NCI-H524 treated with DMSO at 0.1 percent for 48 hours (cell line): ENCODE measurements around the gene RIC3.

Experiments
- DNase-seq: peaks from one replicate; lab custom pipeline; 2025; lab: John Stamatoyannopoulos, UW

Gene RIC3

DNA sequence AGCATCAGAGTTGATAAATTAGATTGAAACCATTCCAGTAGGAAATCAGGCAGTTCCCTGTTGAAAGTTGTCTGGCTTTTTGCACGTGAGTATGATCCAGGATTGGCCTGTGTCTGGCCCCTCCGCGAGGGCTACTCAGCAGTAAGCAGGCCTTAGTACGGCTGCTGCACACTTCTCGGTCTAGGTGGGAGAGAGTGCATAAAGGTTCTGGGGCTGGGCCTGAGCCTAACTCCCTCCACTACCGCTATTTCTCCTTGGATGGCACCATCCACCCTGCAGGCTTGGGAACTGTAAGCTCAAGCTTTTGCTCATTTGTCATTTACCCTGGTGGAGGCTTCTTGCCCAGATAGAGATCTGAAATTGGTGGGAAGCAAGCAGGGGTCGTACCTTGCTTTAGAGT, 65.9 kb downstream of the RIC3 start:
- no peak for DNase-seq

DNA sequence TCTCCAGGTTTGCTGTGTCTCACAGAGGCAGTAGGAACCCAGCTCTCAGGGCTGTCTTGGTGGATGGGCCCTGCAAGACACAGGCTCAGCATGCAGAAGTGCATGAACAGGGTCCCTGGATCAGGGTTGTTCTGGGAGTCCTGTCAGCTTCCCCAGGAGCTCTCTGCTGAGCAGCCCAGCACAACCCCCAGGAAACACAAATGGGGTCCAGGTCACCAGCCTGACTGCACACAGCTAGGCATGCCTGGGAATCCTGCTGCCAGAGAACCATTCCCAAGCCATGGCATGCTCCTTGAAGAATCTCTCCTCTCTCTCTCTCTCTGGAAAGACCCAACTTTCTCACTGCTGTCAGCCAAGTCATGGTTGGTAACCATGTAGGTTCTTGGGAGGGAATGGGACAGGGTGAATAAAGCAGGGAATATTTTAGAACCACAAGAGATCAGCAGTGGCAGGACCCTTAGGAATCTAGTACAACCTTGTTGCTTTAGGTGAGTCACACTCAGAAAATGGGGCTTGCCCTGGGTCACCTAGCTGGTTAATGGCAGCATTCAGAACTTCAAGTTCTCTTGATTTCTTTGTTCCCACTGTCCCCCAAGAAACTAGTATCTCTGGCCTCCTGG, 66.4 kb downstream of the RIC3 start:
- DNase-seq = no peak

DNA sequence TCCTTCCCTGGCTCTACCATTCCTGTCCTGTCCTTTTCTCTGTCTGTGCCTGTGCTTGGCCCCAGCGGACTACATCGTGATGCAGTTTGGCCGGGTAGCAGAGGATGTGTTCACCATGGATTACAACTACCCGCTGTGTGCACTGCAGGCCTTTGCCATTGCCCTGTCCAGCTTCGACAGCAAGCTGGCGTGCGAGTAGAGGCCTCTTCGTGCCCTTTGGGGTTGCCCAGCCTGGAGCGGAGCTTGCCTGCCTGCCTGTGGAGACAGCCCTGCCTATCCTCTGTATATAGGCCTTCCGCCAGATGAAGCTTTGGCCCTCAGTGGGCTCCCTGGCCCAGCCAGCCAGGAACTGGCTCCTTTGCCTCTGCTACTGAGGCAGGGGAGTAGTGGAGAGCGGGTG, 67.4 kb downstream of the RIC3 start:
- DNase-seq = no peak

DNA sequence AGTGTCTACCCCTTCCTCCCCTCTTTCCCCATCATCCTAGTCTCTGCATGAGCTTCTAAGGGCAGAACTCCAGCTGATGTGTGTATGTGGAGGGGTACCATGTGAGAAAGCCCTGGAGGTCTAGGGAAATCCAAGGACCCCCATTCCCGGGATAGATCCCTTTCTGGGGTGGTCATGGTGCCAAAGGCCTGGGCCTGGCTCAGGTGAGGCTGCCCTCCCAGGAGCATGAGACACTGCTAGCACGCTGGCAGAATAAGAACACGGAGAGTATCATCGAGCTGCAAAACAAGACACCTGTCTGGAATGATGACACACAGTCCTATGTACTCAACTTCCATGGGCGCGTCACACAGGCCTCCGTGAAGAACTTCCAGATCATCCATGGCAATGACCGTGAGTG, 68.2 kb downstream of the RIC3 start:
- DNase-seq = no peak

DNA sequence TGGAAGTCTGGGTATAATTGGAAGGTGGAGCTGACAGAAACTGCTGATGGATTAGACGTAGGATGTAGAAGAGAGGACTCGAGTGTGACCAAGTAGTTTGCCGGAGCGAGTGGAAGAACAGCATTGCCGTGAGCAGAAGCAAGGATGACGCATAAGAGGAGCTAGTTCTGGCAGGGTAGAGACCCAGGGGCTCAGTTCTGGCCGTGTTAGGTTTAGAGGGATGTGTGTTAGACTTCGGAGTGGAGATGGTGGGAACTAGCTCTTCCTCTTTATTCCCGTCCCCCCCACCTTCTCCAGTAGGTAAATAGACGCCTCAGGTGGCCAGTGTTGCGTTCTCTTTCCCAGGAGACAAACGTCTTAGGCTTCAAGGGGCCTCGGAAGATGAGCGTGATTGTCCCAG, 68.7 kb downstream of the RIC3 start:
- DNase-seq = no peak

DNA sequence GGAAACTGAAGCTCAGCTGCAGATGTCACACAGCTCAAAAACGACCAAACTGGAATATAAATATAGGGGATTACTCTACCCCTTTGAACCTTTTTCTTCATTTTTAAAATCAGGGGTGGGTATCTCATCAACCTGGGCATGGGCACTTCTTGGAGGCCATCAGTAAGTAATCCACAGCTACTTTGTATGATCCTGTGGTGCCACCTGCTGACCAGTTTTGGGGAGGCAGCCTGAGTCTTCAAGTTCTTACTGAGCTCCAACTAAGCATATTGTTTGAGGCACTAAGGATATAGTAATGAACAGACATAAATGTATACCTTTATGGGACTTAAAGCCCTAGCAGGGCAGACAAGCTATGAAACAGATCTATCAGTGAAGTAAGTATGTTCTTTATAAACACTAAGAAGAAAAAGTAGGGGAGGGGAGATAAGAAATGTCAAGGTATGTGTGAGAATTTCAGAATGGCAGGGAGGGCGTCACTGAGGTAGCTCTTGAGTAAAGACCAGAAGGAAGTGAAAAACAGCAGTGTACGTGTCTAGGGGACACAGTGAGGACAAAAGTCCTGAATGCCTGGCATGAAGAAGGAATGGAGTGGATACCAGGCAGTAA, 69.4 kb downstream of the RIC3 start:
- DNase-seq = no peak

DNA sequence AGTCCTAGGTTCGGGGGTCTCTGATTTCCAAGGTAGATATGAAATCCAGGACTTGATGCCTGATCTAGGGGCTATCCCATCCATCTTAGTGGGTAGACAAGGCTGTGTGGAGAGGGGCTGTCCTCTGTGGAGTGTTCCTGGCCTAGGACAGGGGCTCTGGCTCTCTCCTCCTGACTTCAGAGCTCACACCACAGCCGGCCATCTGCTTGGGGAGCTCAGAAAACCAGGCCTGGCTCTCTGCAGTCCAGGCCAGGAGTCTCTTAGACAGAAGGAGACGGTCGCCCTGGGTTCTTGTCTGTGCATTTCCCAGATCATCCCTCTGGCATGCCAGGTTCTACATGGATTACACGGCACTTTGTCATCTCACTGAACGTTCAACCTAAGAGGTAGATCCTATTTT, 69.9 kb downstream of the RIC3 start:
- no peak for DNase-seq

DNA sequence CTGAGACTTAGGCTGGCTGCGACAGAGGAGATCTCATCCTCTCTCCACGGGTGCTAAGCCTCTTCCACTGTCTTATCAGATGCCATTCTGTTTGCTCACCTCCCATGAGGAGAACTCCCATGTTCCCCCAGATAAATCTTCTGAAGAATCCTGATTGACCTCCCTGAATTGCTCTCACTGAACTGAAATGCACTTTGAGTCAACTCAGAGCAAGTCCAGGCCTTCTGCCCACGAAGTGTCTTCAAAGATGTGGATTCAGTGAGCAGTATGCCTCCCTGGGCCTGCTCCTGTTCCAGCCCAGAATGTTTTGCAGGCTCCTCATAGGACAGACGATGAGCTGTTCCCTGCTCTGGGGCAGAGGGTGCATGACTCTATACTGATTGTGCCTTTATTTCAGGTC, 70.5 kb downstream of the RIC3 start:
- no peak for DNase-seq

DNA sequence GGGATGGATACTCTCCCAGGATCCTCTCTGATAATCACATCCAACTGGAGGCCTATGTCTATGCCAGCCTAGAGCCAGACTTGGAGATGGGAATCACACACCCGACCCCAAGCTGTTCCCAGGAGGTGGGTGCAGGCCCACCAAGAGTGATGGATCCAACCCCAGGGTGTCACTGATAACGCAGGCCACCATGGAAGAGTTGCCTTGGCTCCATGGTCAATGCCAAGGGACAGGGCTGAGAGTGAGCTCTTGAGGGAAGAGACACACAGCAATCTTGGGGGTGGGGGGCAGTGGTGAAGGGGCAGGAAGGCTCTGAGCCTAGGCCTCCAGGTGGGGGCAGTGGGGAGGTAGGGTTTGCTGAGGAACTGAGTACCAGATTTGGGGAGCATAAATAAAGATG, 70.9 kb downstream of the RIC3 start:
- DNase-seq = no peak

DNA sequence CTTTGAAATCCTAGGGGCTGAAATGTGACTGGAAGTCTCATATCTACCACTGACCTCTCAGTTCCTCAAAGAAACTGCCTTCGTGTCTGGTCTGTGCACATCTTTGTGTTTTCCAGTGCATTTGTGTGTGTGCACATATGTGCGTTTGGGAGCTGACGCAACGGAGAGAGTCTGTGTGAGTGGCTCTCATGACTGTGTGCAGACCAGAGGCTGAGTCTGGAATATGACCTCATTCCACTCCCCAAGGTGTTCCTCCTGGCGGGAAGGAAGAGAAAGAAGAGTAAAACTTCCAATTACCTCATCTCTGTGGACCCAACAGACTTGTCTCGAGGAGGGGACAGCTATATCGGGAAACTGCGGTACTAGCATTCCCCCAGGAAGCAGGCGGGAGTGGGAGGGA, 71.4 kb downstream of the RIC3 start:
- DNase-seq = no peak

DNA sequence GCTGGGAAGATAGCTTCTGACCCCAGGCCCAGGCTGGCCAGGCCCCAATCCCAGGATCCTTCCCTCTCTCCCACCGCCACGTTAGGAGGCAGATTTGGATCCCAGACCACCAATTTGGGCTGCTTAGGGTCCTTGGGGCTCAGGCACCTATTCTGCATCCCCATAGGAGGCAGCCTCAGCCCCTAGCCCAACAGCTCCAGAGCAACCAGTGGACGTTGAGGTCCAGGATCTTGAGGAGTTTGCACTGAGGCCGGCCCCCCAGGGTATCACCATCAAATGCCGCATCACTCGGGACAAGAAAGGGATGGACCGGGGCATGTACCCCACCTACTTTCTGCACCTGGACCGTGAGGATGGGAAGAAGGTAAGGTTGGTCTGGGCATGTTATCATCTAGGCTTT, 71.8 kb downstream of the RIC3 start:
- no peak for DNase-seq

DNA sequence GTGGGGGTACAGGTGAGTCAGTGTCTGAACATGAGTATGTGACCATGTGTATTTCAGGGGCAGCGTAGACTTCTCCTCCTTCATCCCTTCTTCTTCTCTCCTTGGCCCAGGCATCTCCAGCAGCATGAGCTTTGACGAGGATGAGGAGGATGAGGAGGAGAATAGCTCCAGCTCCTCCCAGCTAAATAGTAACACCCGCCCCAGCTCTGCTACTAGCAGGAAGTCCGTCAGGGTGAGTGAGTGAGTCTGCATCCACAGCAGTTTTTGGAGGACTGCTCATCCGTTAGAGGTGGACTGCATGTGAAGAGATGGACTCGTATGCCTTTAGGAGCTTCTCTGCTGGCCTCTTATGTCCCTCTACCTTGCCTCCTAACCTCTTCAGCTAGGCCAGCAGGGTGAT, 72.2 kb downstream of the RIC3 start:
- no peak for DNase-seq

DNA sequence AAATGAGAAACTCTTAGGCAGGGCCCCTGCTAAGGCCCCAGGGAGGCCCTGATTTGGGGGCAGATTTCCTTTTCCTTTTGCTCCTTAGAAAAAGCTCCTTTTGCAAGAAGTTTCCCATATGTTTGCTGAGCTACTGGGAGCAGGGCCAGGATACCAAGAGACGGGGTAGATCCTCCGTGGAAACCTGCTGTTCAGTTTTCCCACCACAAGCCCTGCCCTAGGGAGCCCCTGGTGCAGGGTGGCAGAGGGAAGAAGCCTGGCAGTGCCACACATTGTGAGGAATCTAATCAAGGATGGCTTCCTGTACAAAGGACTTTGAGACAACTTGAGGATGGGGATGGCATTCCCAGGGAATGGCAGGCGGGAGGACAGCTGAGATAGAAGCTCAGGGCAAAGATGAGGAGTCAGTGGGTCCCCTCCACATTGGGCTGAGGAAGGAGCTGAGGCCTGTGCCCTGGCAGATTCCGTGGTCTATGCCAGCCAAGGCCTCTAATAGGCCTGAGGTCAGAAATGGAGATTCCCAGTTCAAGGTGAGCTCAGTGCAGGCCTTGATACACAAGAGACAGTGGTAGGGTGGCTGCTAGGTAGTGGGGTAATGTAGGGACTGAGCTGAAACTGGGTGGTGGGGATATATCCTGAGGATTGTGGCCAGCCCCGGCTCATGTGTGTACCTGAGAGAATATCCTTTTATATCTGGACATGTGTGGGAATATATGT, 72.9 kb downstream of the RIC3 start:
- no peak for DNase-seq

DNA sequence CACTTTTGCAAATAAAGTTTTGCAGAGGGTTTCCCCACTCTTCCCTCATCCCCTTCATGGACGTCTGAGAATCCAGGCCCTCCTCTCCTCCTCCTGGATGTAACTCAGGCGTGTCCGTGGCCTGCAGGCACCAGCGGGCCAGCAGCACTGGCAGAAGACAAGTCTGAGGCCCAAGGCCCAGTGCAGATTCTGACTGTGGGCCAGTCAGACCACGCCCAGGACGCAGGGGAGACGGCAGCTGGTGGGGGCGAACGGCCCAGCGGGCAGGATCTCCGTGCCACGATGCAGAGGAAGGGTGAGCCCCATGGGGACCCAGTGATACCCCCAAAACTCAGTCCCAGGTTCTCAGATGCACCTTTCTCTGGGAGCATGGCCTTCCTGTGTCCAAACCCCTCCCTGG, 73.5 kb downstream of the RIC3 start:
- DNase-seq = no peak

DNA sequence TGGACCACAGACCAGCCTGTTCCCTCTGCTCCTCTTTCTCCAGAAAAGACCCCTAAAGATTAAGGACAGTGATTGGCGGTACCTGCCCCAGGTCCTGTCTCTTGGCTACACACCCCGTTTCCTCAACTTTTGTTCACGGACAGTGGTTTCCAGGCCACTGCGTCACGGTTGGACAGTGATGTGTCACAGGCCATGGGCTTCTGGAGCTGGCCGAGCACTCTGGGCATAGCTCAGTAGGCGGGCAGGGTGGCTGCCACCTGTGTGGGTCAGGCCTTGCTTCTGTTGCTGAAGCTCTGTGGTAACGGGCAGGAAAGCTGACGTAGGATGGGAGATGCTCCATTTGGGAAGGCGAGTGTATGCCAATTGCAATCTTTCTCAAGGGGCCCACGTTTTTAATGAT, 74.2 kb downstream of the RIC3 start:
- DNase-seq = no peak

DNA sequence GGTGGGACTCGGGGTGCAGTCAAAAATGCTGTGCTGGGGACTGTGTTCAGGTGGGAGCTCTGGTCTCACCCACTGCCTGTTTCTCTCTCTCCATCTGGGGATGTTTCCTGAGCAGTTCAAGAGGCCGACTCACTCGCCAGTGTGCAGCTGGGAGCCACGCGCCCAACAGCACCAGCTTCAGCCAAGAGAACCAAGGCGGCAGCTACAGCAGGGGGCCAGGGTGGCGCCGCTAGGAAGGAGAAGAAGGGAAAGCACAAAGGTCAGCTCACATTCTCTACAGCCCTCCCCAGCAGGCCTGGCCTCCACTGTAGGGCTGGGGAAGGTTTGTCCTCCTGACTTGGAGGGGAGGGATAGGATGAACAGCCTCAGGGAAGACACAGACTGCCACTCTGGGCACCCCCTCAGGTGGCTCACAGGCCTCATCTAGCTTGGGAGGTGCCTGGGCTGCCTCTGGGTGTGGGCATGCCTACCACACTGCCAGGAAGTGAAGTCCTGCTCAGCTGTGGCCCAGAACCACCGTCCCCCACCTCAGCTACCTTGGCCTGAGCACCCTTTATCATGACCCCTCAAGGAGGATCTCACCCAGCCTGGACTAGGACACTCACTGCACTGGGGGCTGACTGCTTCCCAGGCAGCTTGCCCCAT, 74.8 kb downstream of the RIC3 start:
- no peak for DNase-seq

DNA sequence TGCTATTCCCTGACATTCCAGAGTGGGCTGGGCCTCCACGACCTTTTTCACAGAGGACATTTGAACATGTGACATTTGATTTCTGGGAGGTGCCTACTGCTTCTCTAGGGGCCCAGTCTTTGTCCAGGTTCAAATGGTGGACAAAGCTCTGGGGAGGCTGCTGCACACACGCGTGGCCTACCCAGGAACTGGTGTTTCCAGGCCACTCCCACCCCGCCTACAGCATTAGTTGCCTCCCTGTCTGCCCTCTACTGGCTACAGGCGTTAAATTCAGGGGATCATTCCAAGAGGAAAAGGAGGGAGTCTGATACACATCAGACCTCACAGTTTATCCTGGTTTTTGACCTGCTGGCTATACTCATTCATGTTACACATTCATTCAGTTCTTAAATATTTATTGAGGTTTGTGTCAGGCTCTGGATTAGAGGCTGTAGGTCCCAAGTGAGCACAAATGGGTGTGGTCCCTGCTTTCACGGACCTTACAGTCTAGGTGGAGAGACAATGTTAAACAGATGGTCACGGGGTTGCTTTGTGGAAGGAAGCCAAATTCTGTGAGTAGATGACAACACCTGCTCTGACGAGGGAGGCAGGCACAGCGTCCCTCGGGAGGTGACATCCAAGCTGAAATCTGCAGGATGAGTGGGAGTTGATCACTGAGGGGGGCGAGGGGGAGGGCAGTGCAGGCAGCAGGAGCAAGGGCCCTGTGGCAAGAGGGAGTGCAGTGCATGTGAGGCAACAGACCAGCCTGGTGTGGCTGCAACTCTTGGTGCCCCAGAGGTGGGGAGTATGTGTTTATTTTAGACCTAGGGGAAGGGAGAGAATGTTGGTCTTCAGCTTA, 76.0 kb downstream of the RIC3 start:
- no peak for DNase-seq

DNA sequence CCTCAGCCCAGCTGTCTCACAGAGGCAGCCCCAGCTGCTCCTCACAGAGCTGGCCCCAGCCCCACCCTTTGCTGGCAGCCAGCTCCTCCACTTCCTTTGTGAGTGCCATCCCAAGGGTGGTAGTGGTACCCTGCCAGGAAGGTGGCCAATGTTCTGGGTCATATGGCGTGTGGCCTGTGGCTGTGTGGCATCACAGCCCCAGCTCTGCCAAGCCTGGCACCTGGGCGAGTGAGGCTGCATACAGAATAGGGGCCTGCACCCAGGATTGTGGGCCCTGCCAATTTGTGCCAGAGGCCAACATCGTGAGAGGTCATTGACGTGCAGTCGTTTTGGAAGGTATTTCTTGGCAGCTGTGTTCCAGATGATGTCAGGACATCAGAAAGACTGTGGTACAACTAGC, 77.1 kb downstream of the RIC3 start:
- DNase-seq = no peak

DNA sequence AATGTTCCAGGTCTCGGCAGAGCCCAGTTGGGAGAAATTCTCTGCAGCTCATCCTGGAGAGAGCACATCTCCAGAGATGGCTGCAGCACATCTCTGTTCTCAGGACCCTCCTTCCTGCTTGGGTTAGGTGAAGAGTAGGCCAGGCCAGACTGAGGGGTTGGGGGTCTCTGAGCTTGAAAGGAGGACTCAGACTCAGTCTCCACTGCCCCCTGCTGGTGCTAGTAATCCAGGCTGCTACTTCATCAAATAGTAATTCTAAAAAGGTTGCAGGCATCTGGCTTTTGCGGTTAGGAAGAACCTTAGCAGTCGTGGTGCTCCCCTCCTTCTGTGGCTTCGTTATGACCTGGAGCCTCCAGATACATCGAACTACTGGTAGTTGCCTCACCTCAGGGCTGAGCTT, 78.1 kb downstream of the RIC3 start:
- DNase-seq = no peak

DNA sequence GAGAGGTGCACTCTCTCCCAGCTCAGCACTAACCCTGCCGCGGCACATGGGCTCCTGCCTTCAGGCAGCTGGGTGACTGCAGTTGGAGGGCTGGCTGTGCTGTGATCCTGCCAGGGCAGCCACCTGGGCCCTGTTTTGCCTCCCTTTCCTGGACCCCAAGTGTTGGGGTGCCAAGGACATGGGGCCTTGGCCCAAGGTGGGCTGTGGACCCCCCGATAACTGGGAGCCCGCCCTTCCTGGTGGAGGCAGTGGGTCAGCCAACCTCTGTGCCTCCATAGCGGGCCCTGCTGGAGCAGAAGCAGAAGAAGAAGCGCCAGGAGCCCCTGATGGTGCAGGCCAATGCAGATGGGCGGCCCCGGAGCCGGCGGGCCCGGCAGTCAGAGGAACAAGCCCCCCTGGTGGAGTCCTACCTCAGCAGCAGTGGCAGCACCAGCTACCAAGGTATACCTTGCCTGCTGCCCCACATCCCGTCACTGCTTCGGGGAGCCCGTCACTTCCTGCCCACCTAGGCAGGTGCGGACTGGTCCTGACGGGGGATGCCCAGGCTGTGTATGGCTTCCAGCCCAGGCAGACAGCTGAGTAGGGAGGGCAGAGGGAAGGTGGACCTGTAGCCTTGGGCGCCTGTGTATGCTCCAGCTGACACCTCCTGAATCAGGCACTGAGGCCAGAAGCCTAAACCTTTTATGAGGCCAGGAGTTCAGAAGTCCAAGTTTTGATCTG, 78.9 kb downstream of the RIC3 start:
- DNase-seq = no peak

DNA sequence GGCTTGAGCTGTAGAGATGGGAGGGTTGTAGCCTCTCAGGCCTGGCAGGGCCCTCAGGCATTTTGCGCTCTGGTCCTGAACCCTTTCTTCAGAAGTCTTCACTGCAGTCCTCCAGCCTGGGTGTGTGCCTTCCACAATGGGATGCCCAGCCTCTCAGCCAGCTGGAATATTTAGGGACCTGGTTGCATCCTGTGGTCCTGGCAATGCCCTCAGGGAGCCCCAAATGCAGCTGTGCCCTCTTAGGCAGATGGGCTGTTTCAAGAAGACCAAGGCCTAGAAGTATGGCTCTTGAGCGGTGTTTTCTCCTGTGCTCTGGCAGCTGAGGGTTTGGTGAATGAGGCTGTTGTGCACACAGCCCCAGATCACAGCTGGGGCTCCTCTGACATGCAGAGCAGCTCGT, 81.1 kb downstream of the RIC3 start:
- DNase-seq = no peak

DNA sequence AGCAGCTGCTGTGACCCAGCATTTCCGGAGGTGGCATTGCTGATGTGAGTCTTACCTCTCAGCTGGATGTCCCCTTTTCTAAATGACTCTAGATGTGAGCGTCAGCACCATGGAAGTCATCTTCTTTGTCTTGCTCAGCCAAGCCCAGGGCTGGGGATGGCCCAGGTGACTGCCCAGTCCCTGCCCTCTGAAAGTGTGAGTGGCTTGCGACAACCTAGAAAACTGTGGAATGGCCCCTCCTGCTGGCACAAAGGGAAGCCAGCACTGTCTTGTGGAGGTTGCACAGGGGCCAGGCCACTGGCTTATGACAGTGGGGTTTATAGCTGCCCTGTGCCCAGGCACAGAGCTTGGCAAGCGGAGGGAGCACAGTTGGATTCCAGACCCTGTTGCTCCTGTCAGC, 81.6 kb downstream of the RIC3 start:
- DNase-seq = no peak
